Peyer's patch (tissue), 4 donors: ENCODE measurements around the gene IQCE. TPM values are rescaled to one million over a fixed set of nuclear protein-coding genes. Genes with fewer than 3 reads are reported as not detected.
A peak's percentile ranks its signal among the peaks of the same experiment; 100 is the strongest.

ENCODE experiments used
- DNase-seq, 3 donors: peaks; one replicate each; pipeline ENCODE4 v3.0.0-alpha.2; 2017 to 2019
- H3K27ac ChIP-seq, 4 donors: fragments of 200-600 bp; sonication (generic); one replicate each; pipeline ENCODE4 v1.5.1; 2016 to 2019
- H3K27me3 ChIP-seq, 2 donors: fragments of 200-600 bp; sonication (generic); one replicate each; pipeline ENCODE4 v1.5.1; 2019
- H3K36me3 ChIP-seq, 3 donors: fragments of 200-600 bp; sonication (generic); one replicate each; pipeline ENCODE4 v1.5.1; 2016 to 2019
- H3K4me1 ChIP-seq, 4 donors: fragments of 200-600 bp; sonication (generic); one replicate each; pipeline ENCODE4 v1.5.1; 2016 to 2019
- H3K4me3 ChIP-seq, 4 donors: fragments of 200-600 bp; sonication (generic); 1 replicate in 3 of 4; 2 replicates in 1 of 4; pipeline ENCODE4 v1.5.1; 2016 to 2019; ENCODE audit warnings: mild to moderate bottlenecking in 1 of 4
- H3K9me3 ChIP-seq, 4 donors: fragments of 200-600 bp; sonication (generic); one replicate each; pipeline ENCODE4 v1.5.1; 2016 to 2019; ENCODE audit warnings: mild to moderate bottlenecking in 1 of 4
- CTCF ChIP-seq, 6 experiments: fragments of 450-650 bp in 4 of 6; fragments of 200-600 bp in 2 of 6; sonication (generic) in 1 of 6; IDR thresholded peaks; one replicate each; pipeline ENCODE4 v1.5.1; 2017 to 2019; ENCODE audit warnings: antibody characterized with exemption in 6 of 6, mild to moderate bottlenecking in 3 of 6, moderate library complexity in 1 of 6
- POLR2A ChIP-seq, 2 donors: fragments of 450-650 bp; IDR thresholded peaks; one replicate each; pipeline ENCODE4 v1.5.1; 2017; ENCODE audit warnings: antibody characterized with exemption in 2 of 2, mild to moderate bottlenecking in 2 of 2, moderate library complexity in 2 of 2
- total RNA-seq, 4 donors: library from RNA; depleted of rRNA; stranded (reverse); fragments of >200 nt; gene quantifications; one replicate each; pipeline ENCODE4 v1.1.0, GENCODE V29; 2016

IQCE gene
- total RNA-seq, 4 donors from 2014 or later, result 30.0 to 159 (median 72.2) TPM

GRCh38 chr7:2649991-2650390 is 91.2 kb downstream of the IQCE start:
- peaks cover 0 to 5% (median 1%) of the 10 kb centered on the region in 4 donors for H3K4me1 ChIP-seq
- H3K27me3 ChIP-seq, result no peaks in the 10 kb centered on the region
- TF ChIP-seq CTCF (IDR thresholded peaks at IDR 0.05), result no peak
- TF ChIP-seq POLR2A (IDR thresholded peaks at IDR 0.05), result no peak
- no peak overlapping the region for H3K27ac ChIP-seq
- H3K9me3 ChIP-seq, result no peaks in the 10 kb centered on the region
- DNase-seq, result no peak
- H3K36me3 ChIP-seq, result peaks cover 0 to 51% (median 0%) of the 10 kb centered on the region in 3 donors
- no peak overlapping the region for H3K4me3 ChIP-seq

- TF ChIP-seq CTCF (IDR thresholded peaks at IDR 0.05) (no peak), POLR2A (IDR thresholded peaks at IDR 0.05) (no peak)
- H3K36me3 ChIP-seq, result peaks cover 0 to 51% (median 0%) of the 10 kb centered on the region in 3 donors
- H3K4me3 ChIP-seq, result no peak overlapping the region
- no peak overlapping the region for H3K27ac ChIP-seq
- H3K4me1 ChIP-seq, result peaks cover 0 to 2% (median 0%) of the 10 kb centered on the region in 4 donors
- DNase-seq, result no peak
- no peaks in the 10 kb centered on the region for H3K27me3 ChIP-seq
- no peaks in the 10 kb centered on the region for H3K9me3 ChIP-seq
Measured at GRCh38 chr7:2650451-2650850, 91.7 kb downstream of the IQCE start.

GRCh38 chr7:2651336-2651735 is 92.6 kb downstream of the IQCE start:
- H3K27me3 ChIP-seq, result no peaks in the 10 kb centered on the region
- H3K4me1 ChIP-seq, result no peaks in the 10 kb centered on the region
- no peak for DNase-seq
- peaks cover 0 to 58% (median 0%) of the 10 kb centered on the region in 3 donors for H3K36me3 ChIP-seq
- no peaks in the 10 kb centered on the region for H3K9me3 ChIP-seq
- H3K27ac ChIP-seq, result no peak overlapping the region
- peak in 1 of 6 experiments; percentile 24 for TF ChIP-seq CTCF (IDR thresholded peaks at IDR 0.05)
- TF ChIP-seq POLR2A (IDR thresholded peaks at IDR 0.05), result no peak
- no peak overlapping the region for H3K4me3 ChIP-seq

- Histone ChIP-seq H3K27me3 (no peaks in the 10 kb centered on the region), H3K27ac (no peak overlapping the region), H3K9me3 (no peaks in the 10 kb centered on the region), H3K36me3 (peaks cover 0 to 61% (median 0%) of the 10 kb centered on the region in 3 donors), H3K4me1 (no peaks in the 10 kb centered on the region), H3K4me3 (no peak overlapping the region)
- no peak for DNase-seq
- TF ChIP-seq CTCF (IDR thresholded peaks at IDR 0.05), result no peak
- TF ChIP-seq POLR2A (IDR thresholded peaks at IDR 0.05), result no peak
Measured at GRCh38 chr7:2651847-2652735, 93.3 kb downstream of the IQCE start.

GRCh38 chr7:2652736-2653060 is 93.9 kb downstream of the IQCE start:
- no peak for TF ChIP-seq POLR2A (IDR thresholded peaks at IDR 0.05)
- TF ChIP-seq CTCF (IDR thresholded peaks at IDR 0.05), result no peak
- Histone ChIP-seq H3K4me3 (no peak overlapping the region), H3K9me3 (no peaks in the 10 kb centered on the region), H3K36me3 (peaks cover 0 to 59% (median 0%) of the 10 kb centered on the region in 3 donors), H3K27ac (no peak overlapping the region), H3K4me1 (no peaks in the 10 kb centered on the region), H3K27me3 (no peaks in the 10 kb centered on the region)
- DNase-seq, result no peak
